GM12892 (cell line): ENCODE data around the gene GPALPP1.

Experiments used
- POLR2A ChIP-seq: IDR thresholded peaks from 2 replicates; pipeline ENCODE4 v1.6.1; 2011; ENCODE audit warnings: low read depth, low read length, control low read depth
- POLR2AphosphoS5 ChIP-seq: IDR thresholded peaks from 2 replicates; pipeline ENCODE4 v1.6.1; 2011; ENCODE audit warnings: low read depth, low read length, control low read depth

DNA sequence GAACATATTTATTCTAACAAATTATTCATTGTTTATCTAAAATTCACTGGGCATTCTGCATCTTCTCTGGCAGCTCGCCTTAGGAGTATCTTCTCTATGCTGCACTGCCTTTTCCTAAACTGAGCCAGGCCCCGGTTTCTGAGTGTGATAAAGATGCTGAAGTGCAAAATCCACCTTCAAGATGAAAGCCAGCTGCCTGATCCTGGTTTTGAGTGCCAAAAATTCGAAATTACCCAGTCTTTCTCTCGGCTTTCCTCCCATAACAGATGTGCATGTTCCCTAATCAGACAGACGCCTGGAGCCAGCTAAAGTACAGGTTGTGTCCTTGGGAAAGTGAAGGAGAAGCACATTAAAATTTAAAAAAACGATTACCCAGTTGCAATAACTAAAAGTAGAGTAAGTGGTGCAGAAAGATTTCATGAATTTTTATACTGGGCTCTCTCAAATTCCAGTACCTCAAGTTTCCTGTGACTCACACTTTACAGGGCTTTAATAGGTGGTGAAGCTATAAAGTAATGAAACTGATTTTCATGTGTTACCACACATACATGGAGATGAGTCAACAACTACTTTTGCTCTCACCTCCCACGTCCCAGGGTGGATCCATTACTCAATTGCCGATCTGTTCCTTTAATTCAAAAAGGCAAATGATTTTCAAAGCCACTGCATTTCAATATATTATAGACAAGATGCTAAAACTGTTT is 66.0 kb downstream of the GPALPP1 start:
- TF ChIP-seq POLR2AphosphoS5 (no peak), POLR2A (no peak)
